GM12878 (cell line): ENCODE data around the gene FOXK1. TPM values are rescaled to one million over a fixed set of nuclear protein-coding genes. Genes with fewer than 3 reads are reported as not detected.
A peak's percentile ranks its signal among the peaks of the same experiment; 100 is the strongest.

Experiments
- ATF2 ChIP-seq: IDR thresholded peaks from 2 replicates; pipeline ENCODE4 v1.6.1; 2012; ENCODE audit warnings: low read length, inconsistent platforms
- BCLAF1 ChIP-seq: fragments of 450-650 bp; IDR thresholded peaks from 2 replicates; pipeline ENCODE4 v1.6.1; 2017; ENCODE audit warnings: antibody characterized with exemption, mild to moderate bottlenecking, moderate library complexity
- DPF2 ChIP-seq: fragments of 450-650 bp; IDR thresholded peaks from 2 replicates; pipeline ENCODE4 v1.6.1; 2017; ENCODE audit warnings: mild to moderate bottlenecking
- E2F8 ChIP-seq: fragments of 450-650 bp; IDR thresholded peaks from 2 replicates; pipeline ENCODE4 v1.6.1; 2018; ENCODE audit warnings: mild to moderate bottlenecking, low read depth, moderate library complexity; ENCODE audit not compliant: partially characterized antibody
- EED ChIP-seq: sonication (generic); IDR thresholded peaks from 2 replicates; pipeline ENCODE4 v1.6.1; 2016; ENCODE audit warnings: antibody characterized with exemption, low read depth
- ETV6 ChIP-seq, 2 experiments: fragments of 450-650 bp in 1 of 2; IDR thresholded peaks in 1 of 2; conservative IDR thresholded peaks in 1 of 2; 2 replicates each; pipeline ENCODE4 v1.6.1; 2014; ENCODE audit warnings: antibody characterized with exemption in 1 of 2, borderline replicate concordance in 1 of 2, low read depth in 1 of 2, mild to moderate bottlenecking in 1 of 2, moderate library complexity in 1 of 2
- FOXK2 ChIP-seq: fragments of 450-650 bp; IDR thresholded peaks from 2 replicates; pipeline ENCODE4 v1.6.1; 2017; ENCODE audit warnings: mild to moderate bottlenecking, moderate library complexity
- MTA2 ChIP-seq: fragments of 450-650 bp; IDR thresholded peaks from 2 replicates; pipeline ENCODE4 v1.6.1; 2016; ENCODE audit warnings: low read depth, mild to moderate bottlenecking, moderate library complexity
- POU2F2 ChIP-seq: IDR thresholded peaks from 3 replicates; pipeline ENCODE4 v1.6.1; 2011; ENCODE audit warnings: low read depth, mild to moderate bottlenecking, low read length, borderline replicate concordance
- RB1 ChIP-seq: fragments of 450-650 bp; formaldehyde crosslinking; IDR thresholded peaks from 2 replicates; pipeline ENCODE4 v1.6.1; 2017; ENCODE audit warnings: mild to moderate bottlenecking, borderline replicate concordance
- SIN3A ChIP-seq: IDR thresholded peaks from 2 replicates; pipeline ENCODE4 v1.6.1; 2012; ENCODE audit warnings: low read depth, low read length, improper control_type of control experiment
- SMAD1 ChIP-seq: fragments of 450-650 bp; IDR thresholded peaks from 2 replicates; pipeline ENCODE4 v1.6.1; 2018; ENCODE audit warnings: mild to moderate bottlenecking, low read depth; ENCODE audit not compliant: partially characterized antibody
- TARDBP ChIP-seq: IDR thresholded peaks from 2 replicates; pipeline ENCODE4 v1.6.1; 2016; ENCODE audit warnings: borderline replicate concordance
- TCF12 ChIP-seq: IDR thresholded peaks from 2 replicates; pipeline ENCODE4 v1.6.1; 2011; ENCODE audit warnings: low read depth, mild to moderate bottlenecking, low read length
- TCF3 ChIP-seq: IDR thresholded peaks from 2 replicates; pipeline ENCODE4 v1.6.1; 2012; ENCODE audit warnings: low read depth, mild to moderate bottlenecking, low read length, borderline replicate concordance; ENCODE audit not compliant: insufficient read depth
- WRNIP1 ChIP-seq: IDR thresholded peaks from 2 replicates; pipeline ENCODE4 v1.6.1; 2011; ENCODE audit warnings: low read depth, low read length, improper control_type of control experiment, borderline replicate concordance
- YBX1 ChIP-seq: fragments of 450-650 bp; IDR thresholded peaks from 2 replicates; pipeline ENCODE4 v1.6.1; 2016; ENCODE audit warnings: antibody characterized with exemption
- ZNF592 ChIP-seq: fragments of 450-650 bp; IDR thresholded peaks from 2 replicates; pipeline ENCODE4 v1.6.1; 2017; ENCODE audit warnings: mild to moderate bottlenecking, moderate library complexity
- polyA plus RNA-seq, 11 experiments: library from polyadenylated mRNA; depleted of rRNA in 4 of 11; unstranded in 6 of 11; stranded (reverse) in 5 of 11; fragments of >200 nt; fragmentation: Nextera tagmentation in 4 of 11; fragmentation: Illumina TruSeq in 1 of 11; extraction: Ambion mirVana in 4 of 11; extraction: Trizol in 1 of 11; gene quantifications; 1 replicate in 1 of 11; 2 replicates in 10 of 11; pipeline versions ENCODE4 v1.2.1 to v1.2.3, GENCODE V29; 2011 to 2016; ENCODE audit warnings: inconsistent platforms in 2 of 11, missing spikeins in 2 of 11, low read depth in 1 of 11
- total RNA-seq, 4 experiments: library from RNA; depleted of rRNA in 3 of 4; stranded (reverse); fragments of >200 nt in 3 of 4; fragmentation: Illumina TruSeq in 1 of 4; extraction: Trizol in 1 of 4; gene quantifications; 2 replicates each; pipeline versions ENCODE4 v1.2.1 to v1.2.3, GENCODE V29; 2013 to 2021

Gene FOXK1
- total and polyA plus RNA-seq, 10 of the 15 experiments (the other 5 are each of a cell fraction or from before 2014, with no cell fraction given): 0.24 to 31.8 (median 4.5) TPM

GRCh38 chr7:4641667-4642467 lies 40.2 kb upstream of the FOXK1 start (continued):
- TF ChIP-seq TCF3 (peak; percentile 77), TARDBP (no peak; the same call in 1 of the 2 replicates), ZNF592 (peak; percentile 89; the same call in 1 of the 2 replicates), EED (no peak), SMAD1 (no peak), POU2F2 (peak; percentile 71; the same call in 2 of the 3 replicates), SIN3A (peak; percentile 97), YBX1 (no peak), MTA2 (no peak), ETV6 (conservative IDR thresholded peaks at IDR 0.05 in 1 of 2, IDR thresholded peaks at IDR 0.05 in 1 of 2; ENCODE audit: borderline replicate concordance in 1 of 2, low read depth in 1 of 2) (no peak), TCF12 (peak; percentile 60; the same call in 1 of the 2 replicates), E2F8 (no peak), BCLAF1 (peak; percentile 73; the same call in 1 of the 2 replicates), ATF2 (no peak), WRNIP1 (no peak), DPF2 (peak; percentile 96), FOXK2 (peak; percentile 93), RB1 (0 out of 2 replicates have a peak, but pooled peaks have one; percentile 88)
